ENCODE results near the gene AEBP1.

- TF ChIP-seq, protein P1, sequence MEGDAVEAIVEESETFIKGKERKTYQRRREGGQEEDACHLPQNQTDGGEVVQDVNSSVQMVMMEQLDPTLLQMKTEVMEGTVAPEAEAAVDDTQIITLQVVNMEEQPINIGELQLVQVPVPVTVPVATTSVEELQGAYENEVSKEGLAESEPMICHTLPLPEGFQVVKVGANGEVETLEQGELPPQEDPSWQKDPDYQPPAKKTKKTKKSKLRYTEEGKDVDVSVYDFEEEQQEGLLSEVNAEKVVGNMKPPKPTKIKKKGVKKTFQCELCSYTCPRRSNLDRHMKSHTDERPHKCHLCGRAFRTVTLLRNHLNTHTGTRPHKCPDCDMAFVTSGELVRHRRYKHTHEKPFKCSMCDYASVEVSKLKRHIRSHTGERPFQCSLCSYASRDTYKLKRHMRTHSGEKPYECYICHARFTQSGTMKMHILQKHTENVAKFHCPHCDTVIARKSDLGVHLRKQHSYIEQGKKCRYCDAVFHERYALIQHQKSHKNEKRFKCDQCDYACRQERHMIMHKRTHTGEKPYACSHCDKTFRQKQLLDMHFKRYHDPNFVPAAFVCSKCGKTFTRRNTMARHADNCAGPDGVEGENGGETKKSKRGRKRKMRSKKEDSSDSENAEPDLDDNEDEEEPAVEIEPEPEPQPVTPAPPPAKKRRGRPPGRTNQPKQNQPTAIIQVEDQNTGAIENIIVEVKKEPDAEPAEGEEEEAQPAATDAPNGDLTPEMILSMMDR (conservative IDR thresholded peaks at IDR 0.05; ENCODE audit: low read depth, low read length) = no peak
- no peak for TF ChIP-seq EZH2 (IDR thresholded peaks at IDR 0.05; ENCODE audit: borderline replicate concordance, low read depth, low read length, poor library complexity, severe bottlenecking)
Observed at GRCh38 chr7:44087911-44088838, 16.0 kb upstream of the AEBP1 start.

Data from A673 (cell line).